PC-3 (cell line): ENCODE measurements around the gene FAM81A. TPM values are rescaled to one million over a fixed set of nuclear protein-coding genes. Genes with fewer than 3 reads are reported as not detected.

Experiments used
- ATAC-seq: fragments of 200-7000 bp; cut with Tn5 transposase; 2 replicates; pipeline ENCODE4 v1.9.1; 2020; ENCODE audit warnings: mild to moderate bottlenecking, moderate library complexity
- BruUV-seq: library from RNA; stranded (reverse); fragments of 400-500 nt; replicated peaks from 2 replicates; lab custom pipeline; 2021; lab: Mats Ljungman, UMichigan
- CTCF ChIA-PET: fragments of 300-600 bp; sonication (Branson Sonifier 250); formaldehyde crosslinking; loops from one replicate; lab custom pipeline; 2022; ENCODE audit warnings: antibody characterized with exemption; lab: Charles Lee
- POLR2A ChIA-PET: fragments of 300-600 bp; sonication (Branson Sonifier 250); formaldehyde crosslinking; loops from one replicate; lab custom pipeline; 2022; ENCODE audit warnings: antibody characterized with exemption; ENCODE audit not compliant: unreplicated experiment; lab: Charles Lee
- DNase-seq: peaks from one replicate; pipeline ENCODE4 v3.0.0-alpha.2; 2015
- H2AFZ ChIP-seq: fragments of 300-600 bp; sonication (generic); 2 replicates; pipeline ENCODE4 v1.6.0; 2016; ENCODE audit warnings: antibody characterized with exemption, low read length
- H3F3A ChIP-seq: fragments of 300-600 bp; sonication (generic); one replicate; pipeline ENCODE4 v1.6.0; 2017; ENCODE audit warnings: antibody characterized with exemption, low read length, control low read depth, mild to moderate bottlenecking; ENCODE audit not compliant: unreplicated experiment
- H3K27ac ChIP-seq: fragments of 300-600 bp; sonication (generic); 2 replicates; pipeline ENCODE4 v1.5.1; 2016; ENCODE audit warnings: mild to moderate bottlenecking, low read length
- H3K27me3 ChIP-seq: fragments of 300-600 bp; sonication (generic); 2 replicates; pipeline ENCODE4 v1.6.1; 2016; ENCODE audit warnings: low read length, mixed read lengths
- H3K36me3 ChIP-seq: fragments of 300-600 bp; sonication (generic); 2 replicates; pipeline ENCODE4 v1.6.1; 2016; ENCODE audit warnings: low read depth, mixed run types, low read length, mixed read lengths
- H3K4me1 ChIP-seq: fragments of 300-600 bp; sonication (generic); 2 replicates; pipeline ENCODE4 v1.5.1; 2016; ENCODE audit warnings: low read length; ENCODE audit not compliant: insufficient read depth
- H3K4me2 ChIP-seq: fragments of 300-600 bp; sonication (generic); 2 replicates; pipeline ENCODE4 v1.6.0; 2016; ENCODE audit warnings: low read length
- H3K4me3 ChIP-seq: fragments of 300-600 bp; sonication (generic); 2 replicates; pipeline ENCODE4 v1.5.1; 2016; ENCODE audit warnings: mild to moderate bottlenecking, low read length, mixed read lengths
- H3K79me2 ChIP-seq: fragments of 300-600 bp; sonication (generic); 2 replicates; pipeline ENCODE4 v1.6.1; 2017; ENCODE audit warnings: low read length, mixed read lengths
- H3K9ac ChIP-seq: fragments of 300-600 bp; sonication (generic); 2 replicates; pipeline ENCODE4 v1.6.0; 2016; ENCODE audit warnings: mild to moderate bottlenecking, low read length
- H3K9me2 ChIP-seq: fragments of 300-600 bp; sonication (generic); replicated peaks from 2 replicates; pipeline ENCODE4 v1.6.1; 2016; ENCODE audit warnings: mixed run types, low read length, mixed read lengths
- H3K9me3 ChIP-seq: fragments of 300-600 bp; sonication (generic); 2 replicates; pipeline ENCODE4 v1.6.1; 2016; ENCODE audit warnings: low read length, mixed read lengths
- H4K20me1 ChIP-seq: fragments of 300-600 bp; sonication (generic); 2 replicates; pipeline ENCODE4 v1.6.1; 2016; ENCODE audit warnings: low read length, mixed read lengths
- CTCF ChIP-seq: fragments of 300-600 bp; sonication (generic); conservative IDR thresholded peaks from 2 replicates; pipeline ENCODE4 v1.5.1; 2017; ENCODE audit warnings: antibody characterized with exemption, low read depth, mild to moderate bottlenecking, low read length
- EZH2 ChIP-seq: fragments of 300-600 bp; sonication (generic); IDR thresholded peaks from one replicate; pipeline ENCODE4 v1.6.1; 2017; ENCODE audit warnings: antibody characterized with exemption, mild to moderate bottlenecking, low read length; ENCODE audit not compliant: unreplicated experiment
- EZH2phosphoT487 ChIP-seq: fragments of 300-600 bp; sonication (generic); IDR thresholded peaks from 2 replicates; pipeline ENCODE4 v1.6.1; 2018; ENCODE audit warnings: mild to moderate bottlenecking, antibody characterized with exemption, low read length, borderline replicate concordance
- intact Hi-C: fragments of 100-400 bp; cut with micrococcal nuclease; formaldehyde crosslinking; loops from 2 replicates; pipeline ENCODE4 v1.9.0; 2023
- total RNA-seq: library from RNA; depleted of rRNA; stranded (reverse); fragments of >200 nt; gene quantifications from 2 replicates; pipeline ENCODE4 v1.2.3, GENCODE V29; 2014

FAM81A gene
- total RNA-seq, 1 experiment from 2014 or later: 2.5 TPM

DNA sequence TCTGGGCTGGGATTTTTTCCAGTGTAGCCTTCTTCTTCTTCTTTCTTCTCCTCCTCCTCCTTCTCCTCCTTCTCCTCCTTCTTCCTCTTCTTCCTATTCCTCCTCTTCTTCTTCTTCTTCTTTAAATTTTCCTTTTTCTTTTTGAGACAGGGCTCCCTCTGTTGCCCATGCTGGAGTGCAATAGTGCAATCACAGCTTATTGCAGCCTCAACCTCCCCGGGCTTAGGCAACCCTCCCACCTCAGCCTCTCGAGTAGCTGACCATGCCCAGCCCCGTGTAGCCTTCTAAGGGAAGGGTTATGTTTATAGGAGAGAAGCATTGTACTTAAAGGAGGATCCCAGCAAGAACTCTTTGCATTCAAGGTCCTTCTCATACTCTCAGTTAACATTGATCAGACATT is 41.3 kb upstream of the FAM81A start:
- DNase-seq: no peak
- TF ChIP-seq EZH2phosphoT487 (no peak), EZH2 (no peak), CTCF (no peak; the same call in 1 of the 2 replicates)
- H3K4me2 ChIP-seq: 0 out of 2 replicates have a peak overlapping the region, but pooled peaks have one; percentile 17
- no peak overlapping the region for H3K27ac ChIP-seq
- H3K9me2 ChIP-seq: no peaks in the 10 kb centered on the region
- peak; percentile 31 for ATAC-seq
- H3K36me3 ChIP-seq: no peaks in the 10 kb centered on the region
- H3K27me3 ChIP-seq: no peaks in the 10 kb centered on the region
- H2AFZ ChIP-seq: no peak overlapping the region
- BruUV-seq: no TSS peak
- peaks cover 12% of the 10 kb centered on the region for H3K4me1 ChIP-seq
- POLR2A ChIA-PET: no interaction called here
- CTCF ChIA-PET: no interaction called here
- H3K9me3 ChIP-seq: no peaks in the 10 kb centered on the region
- no peak overlapping the region for H3K4me3 ChIP-seq
- H3F3A ChIP-seq: no peaks in the 10 kb centered on the region
- no peaks in the 10 kb centered on the region for H3K79me2 ChIP-seq
- intact Hi-C loops: no loop called here
- no peaks in the 10 kb centered on the region for H4K20me1 ChIP-seq
- no peak overlapping the region for H3K9ac ChIP-seq

DNA sequence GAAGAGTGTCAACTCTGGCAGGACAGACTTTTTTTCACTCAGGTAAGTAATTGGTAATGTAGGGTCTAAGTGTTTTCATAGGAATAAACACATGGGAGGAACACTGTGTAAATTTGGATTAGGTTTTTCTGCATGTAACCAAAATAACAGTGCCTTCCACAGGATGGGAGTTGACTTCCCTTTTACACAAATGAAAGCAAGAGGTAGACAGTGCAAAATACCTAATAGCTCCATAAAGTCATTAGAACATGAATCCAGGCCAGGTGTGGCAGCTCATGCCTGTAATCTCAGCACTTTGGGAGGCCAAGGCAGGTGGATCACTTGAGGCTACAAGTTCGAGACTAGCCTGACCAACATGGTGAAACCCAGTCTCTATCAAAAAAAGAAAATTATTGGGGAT is 39.8 kb upstream of the FAM81A start:
- Histone ChIP-seq H3K9ac (no peak overlapping the region), H3K9me3 (no peaks in the 10 kb centered on the region), H3K4me2 (no peak overlapping the region), H4K20me1 (no peaks in the 10 kb centered on the region), H3K4me3 (no peak overlapping the region), H3K27me3 (no peaks in the 10 kb centered on the region), H3K27ac (no peak overlapping the region), H3K36me3 (no peaks in the 10 kb centered on the region), H3K79me2 (no peaks in the 10 kb centered on the region), H2AFZ (no peak overlapping the region), H3K9me2 (no peaks in the 10 kb centered on the region), H3K4me1 (peaks cover 12% of the 10 kb centered on the region), H3F3A (no peaks in the 10 kb centered on the region)
- BruUV-seq: no TSS peak
- TF ChIP-seq EZH2 (no peak), CTCF (no peak), EZH2phosphoT487 (no peak)
- no peak for DNase-seq
- intact Hi-C loops: no loop called here
- ATAC-seq: no peak
- CTCF ChIA-PET: no interaction called here
- POLR2A ChIA-PET: no interaction called here

- peaks cover 12% of the 10 kb centered on the region for H3K4me1 ChIP-seq
- H4K20me1 ChIP-seq: no peaks in the 10 kb centered on the region
- no peak for ATAC-seq
- no peaks in the 10 kb centered on the region for H3F3A ChIP-seq
- H3K9ac ChIP-seq: no peak overlapping the region
- no peak overlapping the region for H3K27ac ChIP-seq
- TF ChIP-seq CTCF (no peak), EZH2 (no peak), EZH2phosphoT487 (no peak)
- no TSS peak for BruUV-seq
- DNase-seq: no peak
- no peaks in the 10 kb centered on the region for H3K9me2 ChIP-seq
- no peak overlapping the region for H3K4me3 ChIP-seq
- no peaks in the 10 kb centered on the region for H3K79me2 ChIP-seq
- H2AFZ ChIP-seq: no peak overlapping the region
- intact Hi-C loops: no loop called here
- ChIA-PET CTCF (no interaction called here), POLR2A (no interaction called here)
- no peak overlapping the region for H3K4me2 ChIP-seq
- H3K27me3 ChIP-seq: no peaks in the 10 kb centered on the region
- no peaks in the 10 kb centered on the region for H3K9me3 ChIP-seq
- H3K36me3 ChIP-seq: no peaks in the 10 kb centered on the region
Observed at GRCh38 chr15:59399465-59400102, 38.4 kb upstream of the FAM81A start.
